ENCODE data around the gene MITD1. TPM values are rescaled to one million over a fixed set of nuclear protein-coding genes. Genes with fewer than 3 reads are reported as not detected.

The MITD1 gene
- total RNA-seq, 4 donors from 2014 or later: 16.3 to 24.5 (median 21.1) TPM

- WGBS, 2 donors (ENCODE audit: low coverage in 1 of 2): 0% methylated on average over 17 to 25 of the region's 70 CpGs
- ATAC-seq: peak; percentile 99
- Histone ChIP-seq H3K27ac (peak within 1 kb of the TSS; percentile 78 to 93 (median 88)), H3K27me3 (no peaks in the 10 kb centered on the region), H3K4me1 (peaks cover 3 to 24% (median 15%) of the 10 kb centered on the region in 3 donors), H3K9me3 (no peaks in the 10 kb centered on the region), H3K36me3 (peaks cover 0 to 29% of the 10 kb centered on the region in 2 donors), H3K4me3 (peak within 1 kb of the TSS; percentile 66 to 67)
- TF ChIP-seq CTCF (IDR thresholded peaks at IDR 0.05): peak in 1 of 4 experiments; percentile 30
- TF ChIP-seq EP300 (IDR thresholded peaks at IDR 0.05): no peak
- peak; percentile 68 to 78 for TF ChIP-seq POLR2A (IDR thresholded peaks at IDR 0.05)
- peak; percentile 92 for TF ChIP-seq POLR2AphosphoS5 (IDR thresholded peaks at IDR 0.05)
Observed at GRCh38 chr2:99154643-99155536, 26.0 kb downstream of the MITD1 start, which contains the start of the genes LIPT1 and TSGA10. Gene LIPT1, plus strand, starts transcription at chr2:99154967. Its CDS starts 6,991 bp downstream, at chr2:99161958. Gene TSGA10, minus strand, starts transcription at chr2:99154942. Its CDS starts 45,503 bp downstream, at chr2:99109439.

DNA sequence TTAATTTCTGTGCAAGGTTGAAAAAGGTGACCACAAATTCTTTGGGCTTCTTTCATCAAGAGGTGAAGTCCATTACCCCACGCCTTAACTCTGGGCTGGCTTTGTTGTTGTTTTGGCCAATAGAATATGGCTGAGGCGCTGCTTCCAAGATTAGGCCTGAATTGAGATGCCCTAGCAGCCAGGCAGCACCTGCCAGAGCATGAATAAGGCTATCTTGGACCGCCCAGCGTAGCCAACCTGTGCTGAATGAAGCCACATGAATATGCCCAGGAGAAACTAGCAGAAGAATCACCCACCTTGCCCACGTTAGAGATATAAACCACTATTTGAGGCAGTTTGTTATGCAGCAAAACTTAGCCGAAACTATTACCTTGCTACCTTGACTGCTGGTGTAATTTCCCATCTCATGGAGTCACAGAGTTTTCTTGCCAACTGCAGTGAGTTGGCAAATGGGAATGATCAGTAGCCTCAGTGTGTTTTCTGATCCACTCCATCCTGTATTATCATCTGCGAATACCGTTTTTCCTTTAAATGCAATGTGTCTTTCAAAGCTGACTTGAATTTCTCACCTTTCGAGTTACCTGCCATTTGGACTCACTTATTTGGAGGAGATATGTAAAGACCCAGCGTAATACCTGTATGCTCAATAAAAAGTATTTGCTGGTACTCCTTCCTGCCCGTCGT, 26.8 kb downstream of the MITD1 start:
- 10 to 25% methylated on average over 7 of the region's 12 CpGs for WGBS, 2 donors (ENCODE audit: low coverage in 1 of 2)
- no peak for TF ChIP-seq CTCF (IDR thresholded peaks at IDR 0.05)
- TF ChIP-seq POLR2A (IDR thresholded peaks at IDR 0.05): no peak
- TF ChIP-seq EP300 (IDR thresholded peaks at IDR 0.05): no peak
- no peak for TF ChIP-seq POLR2AphosphoS5 (IDR thresholded peaks at IDR 0.05)
- no peaks in the 10 kb centered on the region for H3K27me3 ChIP-seq
- H3K9me3 ChIP-seq: no peaks in the 10 kb centered on the region
- no peak for ATAC-seq
- H3K4me3 ChIP-seq: peak overlapping the region; percentile 66 to 67
- peaks cover 3 to 24% (median 15%) of the 10 kb centered on the region in 3 donors for H3K4me1 ChIP-seq
- peaks cover 0 to 21% of the 10 kb centered on the region in 2 donors for H3K36me3 ChIP-seq
- H3K27ac ChIP-seq: peak overlapping the region; percentile 78 to 93 (median 88)

- H3K27ac ChIP-seq: no peak overlapping the region
- peaks cover 0 to 4% of the 10 kb centered on the region in 2 donors for H3K36me3 ChIP-seq
- TF ChIP-seq EP300 (IDR thresholded peaks at IDR 0.05) (no peak), CTCF (IDR thresholded peaks at IDR 0.05) (no peak), POLR2A (IDR thresholded peaks at IDR 0.05) (no peak), POLR2AphosphoS5 (IDR thresholded peaks at IDR 0.05) (no peak)
- ATAC-seq: no peak
- no peaks in the 10 kb centered on the region for H3K9me3 ChIP-seq
- H3K4me3 ChIP-seq: no peak overlapping the region
- H3K4me1 ChIP-seq: peaks cover 3 to 24% (median 15%) of the 10 kb centered on the region in 3 donors
- WGBS, 2 donors (ENCODE audit: low coverage in 1 of 2): 84 to 90% methylated on average over 6 to 7 of the region's 7 CpGs
- H3K27me3 ChIP-seq: no peaks in the 10 kb centered on the region
Observed at GRCh38 chr2:99152199-99152895, 28.5 kb downstream of the MITD1 start.

DNA sequence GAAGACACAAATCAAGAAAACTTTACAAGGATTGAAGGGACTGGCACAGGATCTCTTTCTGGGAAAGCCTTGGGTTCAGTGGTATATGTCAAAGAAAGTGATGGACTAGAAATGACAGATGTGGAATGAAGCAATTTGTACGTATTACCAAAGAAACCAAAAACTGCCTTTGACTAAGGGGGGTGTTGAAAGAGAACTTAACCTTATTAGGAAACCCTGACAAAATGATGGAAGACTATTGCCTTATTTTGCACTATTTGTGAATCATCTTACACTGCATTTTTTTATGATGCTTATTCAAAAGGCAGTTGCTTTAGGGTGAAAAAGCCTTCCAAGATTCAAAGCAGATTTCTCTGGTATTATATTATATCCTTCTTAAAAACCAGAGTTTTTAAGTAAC, 30.2 kb downstream of the MITD1 start:
- TF ChIP-seq CTCF (IDR thresholded peaks at IDR 0.05) (no peak), EP300 (IDR thresholded peaks at IDR 0.05) (no peak), POLR2AphosphoS5 (IDR thresholded peaks at IDR 0.05) (peak; percentile 11), POLR2A (IDR thresholded peaks at IDR 0.05) (no peak)
- no peaks in the 10 kb centered on the region for H3K36me3 ChIP-seq
- no peak overlapping the region for H3K27ac ChIP-seq
- H3K27me3 ChIP-seq: no peaks in the 10 kb centered on the region
- ATAC-seq: no peak
- 53 to 71% methylated on average over 1 of the region's 1 CpG for WGBS, 2 donors (ENCODE audit: low coverage in 1 of 2)
- H3K9me3 ChIP-seq: no peaks in the 10 kb centered on the region
- peaks cover 1 to 15% (median 8%) of the 10 kb centered on the region in 3 donors for H3K4me1 ChIP-seq
- no peak overlapping the region for H3K4me3 ChIP-seq

All from gastroesophageal sphincter (tissue), 4 donors.